ENCODE results near the gene BMP6. TPM values are rescaled to one million over a fixed set of nuclear protein-coding genes. Genes with fewer than 3 reads are reported as not detected.

BMP6 gene
- total RNA-seq, 1 experiment from 2014 or later = 1.9 TPM

GRCh38 chr6:7723554-7723953 is 2.3 kb upstream of the BMP6 start:
- no peak for DNase-seq (ENCODE audit: low spot score)
- Histone ChIP-seq H3K9me3 (ENCODE audit: low read depth, low read length, poor library complexity, severe bottlenecking) (no peaks in the 10 kb centered on the region), H3K27me3 (replicated peaks; ENCODE audit: insufficient read depth, low read depth, low read length, poor library complexity) (peaks cover 40% of the 10 kb centered on the region), H3K27ac (ENCODE audit: low read depth, low read length, poor library complexity, severe bottlenecking) (no peak overlapping the region), H3K4me3 (ENCODE audit: low read depth, low read length, poor library complexity, severe bottlenecking) (no peak overlapping the region), H3K36me3 (ENCODE audit: insufficient read depth, low read length, poor library complexity, severe bottlenecking) (no peaks in the 10 kb centered on the region), H3K4me1 (ENCODE audit: insufficient read depth, low read length, poor library complexity, severe bottlenecking) (peaks cover 8% of the 10 kb centered on the region)
- intact Hi-C loops (cut with micrococcal nuclease; ENCODE audit: unreplicated experiment) = loop anchor here (1.0 to 10.0 kb wide), 4 partner anchors 171 to 333 kb away; no protein-coding TSS in a partner anchor
- TF ChIP-seq CTCF (conservative IDR thresholded peaks at IDR 0.05; ENCODE audit: low read depth, low read length) (no peak), EZH2 (IDR thresholded peaks at IDR 0.05; ENCODE audit: borderline replicate concordance, low read depth, low read length, poor library complexity, severe bottlenecking) (no peak)
- POLR2A ChIA-PET (ENCODE audit: low non-redundant PET) = interaction anchor here (0.6 kb wide), 1 partner anchor 363 kb away, joined by 3 read pairs; no protein-coding TSS in a partner anchor
- no TSS peak for BruUV-seq (replicated peaks)
- CTCF ChIA-PET = interaction anchor here (1.0 to 2.5 kb wide), 3 partner anchors 269 to 335 kb away, joined by 4 to 16 read pairs (median 15); no protein-coding TSS in a partner anchor

- Histone ChIP-seq H3K4me1 (ENCODE audit: insufficient read depth, low read length, poor library complexity, severe bottlenecking) (peaks cover 11% of the 10 kb centered on the region), H3K9me3 (ENCODE audit: low read depth, low read length, poor library complexity, severe bottlenecking) (no peaks in the 10 kb centered on the region), H3K27ac (ENCODE audit: low read depth, low read length, poor library complexity, severe bottlenecking) (no peak overlapping the region), H3K27me3 (replicated peaks; ENCODE audit: insufficient read depth, low read depth, low read length, poor library complexity) (peaks cover 45% of the 10 kb centered on the region), H3K4me3 (ENCODE audit: low read depth, low read length, poor library complexity, severe bottlenecking) (no peak overlapping the region), H3K36me3 (ENCODE audit: insufficient read depth, low read length, poor library complexity, severe bottlenecking) (no peaks in the 10 kb centered on the region)
- CTCF ChIA-PET = interaction anchor here (0.9 kb wide), 1 partner anchor 281 kb away, joined by 3 read pairs; no protein-coding TSS in a partner anchor
- no peak for DNase-seq (ENCODE audit: low spot score)
- intact Hi-C loops (cut with micrococcal nuclease; ENCODE audit: unreplicated experiment) = loop anchor here (10.0 kb wide), 1 partner anchor 169 kb away; no protein-coding TSS in a partner anchor
- POLR2A ChIA-PET (ENCODE audit: low non-redundant PET) = no interaction called here
- no TSS peak for BruUV-seq (replicated peaks)
- TF ChIP-seq EZH2 (IDR thresholded peaks at IDR 0.05; ENCODE audit: borderline replicate concordance, low read depth, low read length, poor library complexity, severe bottlenecking) (no peak), CTCF (conservative IDR thresholded peaks at IDR 0.05; ENCODE audit: low read depth, low read length) (no peak)
These were observed 487 bp upstream of the BMP6 start for GRCh38 chr6:7725412-7725811.

- Histone ChIP-seq H3K4me1 (ENCODE audit: insufficient read depth, low read length, poor library complexity, severe bottlenecking) (peaks cover 11% of the 10 kb centered on the region), H3K27me3 (replicated peaks; ENCODE audit: insufficient read depth, low read depth, low read length, poor library complexity) (peaks cover 45% of the 10 kb centered on the region), H3K4me3 (ENCODE audit: low read depth, low read length, poor library complexity, severe bottlenecking) (peak overlapping the region; percentile 48), H3K36me3 (ENCODE audit: insufficient read depth, low read length, poor library complexity, severe bottlenecking) (no peaks in the 10 kb centered on the region), H3K9me3 (ENCODE audit: low read depth, low read length, poor library complexity, severe bottlenecking) (no peaks in the 10 kb centered on the region), H3K27ac (ENCODE audit: low read depth, low read length, poor library complexity, severe bottlenecking) (no peak overlapping the region)
- CTCF ChIA-PET = interaction anchor here (0.9 kb wide), 1 partner anchor 280 kb away, joined by 3 read pairs; no protein-coding TSS in a partner anchor
- no peak for TF ChIP-seq CTCF (conservative IDR thresholded peaks at IDR 0.05; ENCODE audit: low read depth, low read length)
- peak; percentile 22 for TF ChIP-seq EZH2 (IDR thresholded peaks at IDR 0.05; ENCODE audit: borderline replicate concordance, low read depth, low read length, poor library complexity, severe bottlenecking)
- BruUV-seq (replicated peaks) = no TSS peak
- intact Hi-C loops (cut with micrococcal nuclease; ENCODE audit: unreplicated experiment) = loop anchor here (10.0 kb wide), 1 partner anchor 168 kb away; no protein-coding TSS in a partner anchor
- DNase-seq (ENCODE audit: low spot score) = no peak
- POLR2A ChIA-PET (ENCODE audit: low non-redundant PET) = no interaction called here
These were observed 652 bp downstream of the BMP6 start for GRCh38 chr6:7726416-7727085.
